GM19023 (cell line): ENCODE results near the gene CEP112.
"Not testable (repeated sequence)": the region's sequence is repeated elsewhere in the genome, so short reads cannot be mapped to it uniquely, and the experiment has no call there.

Experiments used
- ATAC-seq: cut with Tn5 transposase; IDR thresholded peaks from one replicate; pipeline ENCODE4 v1.9.1; 2021; ENCODE audit warnings: mild to moderate bottlenecking, moderate library complexity; ENCODE audit not compliant: unreplicated experiment

The CEP112 gene

GRCh38 chr17:65750166-65750565 lies 441.8 kb downstream of the CEP112 start:
- ATAC-seq, result no peak

GRCh38 chr17:65749479-65749878 lies 442.5 kb downstream of the CEP112 start:
- ATAC-seq, result no peak

GRCh38 chr17:65745241-65745640 lies 446.7 kb downstream of the CEP112 start:
- no peak for ATAC-seq

- ATAC-seq, result no peak
Observed at GRCh38 chr17:65743308-65743655, 448.7 kb downstream of the CEP112 start.

- no peak for ATAC-seq
Observed at GRCh38 chr17:65742403-65743307, 449.3 kb downstream of the CEP112 start.

GRCh38 chr17:65741710-65742109 lies 450.2 kb downstream of the CEP112 start:
- ATAC-seq, result no peak

GRCh38 chr17:65739034-65739433 lies 452.9 kb downstream of the CEP112 start:
- ATAC-seq, result no peak

- ATAC-seq, result no peak
Observed at GRCh38 chr17:65737451-65737850, 454.5 kb downstream of the CEP112 start.

GRCh38 chr17:65733314-65733713 lies 458.6 kb downstream of the CEP112 start:
- no peak for ATAC-seq

- ATAC-seq, result not testable (repeated sequence)
Observed at GRCh38 chr17:65732667-65733066, 459.3 kb downstream of the CEP112 start.

GRCh38 chr17:65730711-65731169 lies 461.2 kb downstream of the CEP112 start:
- ATAC-seq, result no peak

GRCh38 chr17:65729207-65729606 lies 462.7 kb downstream of the CEP112 start:
- no peak for ATAC-seq

- no peak for ATAC-seq
Observed at GRCh38 chr17:65727832-65728231, 464.1 kb downstream of the CEP112 start.

- ATAC-seq, result no peak
Observed at GRCh38 chr17:65727246-65727645, 464.7 kb downstream of the CEP112 start.

- ATAC-seq, result no peak
Observed at GRCh38 chr17:65723431-65724151, 468.3 kb downstream of the CEP112 start.

- ATAC-seq, result no peak
Observed at GRCh38 chr17:65718601-65719000, 473.3 kb downstream of the CEP112 start.

- ATAC-seq, result no peak
Observed at GRCh38 chr17:65712383-65713267, 479.3 kb downstream of the CEP112 start.

- no peak for ATAC-seq
Observed at GRCh38 chr17:65711671-65712276, 480.2 kb downstream of the CEP112 start.

- ATAC-seq, result no peak
Observed at GRCh38 chr17:65707780-65708179, 484.2 kb downstream of the CEP112 start.

GRCh38 chr17:65704731-65705130 lies 487.2 kb downstream of the CEP112 start:
- no peak for ATAC-seq

- ATAC-seq, result no peak
Observed at GRCh38 chr17:65703891-65704290, 488.0 kb downstream of the CEP112 start.
